Heart right ventricle (tissue), 16 donors: Measurements from ENCODE around the gene PCTP. TPM values are rescaled to one million over a fixed set of nuclear protein-coding genes. Genes with fewer than 3 reads are reported as not detected.

ENCODE experiments used
- ATAC-seq, 8 donors: fragments of 200-7000 bp; cut with Tn5 transposase; one replicate each; pipeline ENCODE4 v1.9.1; 2020; ENCODE audit warnings: mild to moderate bottlenecking in 8 of 8, moderate library complexity in 8 of 8, moderate number of reproducible peaks in 1 of 8
- DNase-seq, 2 donors: peaks; one replicate each; pipeline ENCODE4 v3.0.0-alpha.2; 2020
- H3K27ac ChIP-seq, 10 donors: fragments of 200-600 bp; sonication (generic) in 2 of 10; one replicate each; pipeline versions ENCODE4 v1.5.0 to v1.8.0; 2020 to 2022; ENCODE audit warnings: mild to moderate bottlenecking in 3 of 10
- H3K27me3 ChIP-seq, 7 donors: fragments of 200-600 bp; one replicate each; pipeline ENCODE4 v1.8.0; 2021 to 2022; ENCODE audit warnings: mild to moderate bottlenecking in 2 of 7
- H3K36me3 ChIP-seq, 9 donors: fragments of 200-600 bp; sonication (generic) in 1 of 9; one replicate each; pipeline versions ENCODE4 v1.5.0 to v1.8.0; 2020 to 2022; ENCODE audit warnings: mild to moderate bottlenecking in 2 of 9
- H3K4me1 ChIP-seq, 9 donors: fragments of 200-600 bp; sonication (generic) in 1 of 9; one replicate each; pipeline versions ENCODE4 v1.5.0 to v1.8.0; 2020 to 2022; ENCODE audit warnings: mild to moderate bottlenecking in 4 of 9
- H3K4me3 ChIP-seq, 10 donors: fragments of 200-600 bp; sonication (generic) in 2 of 10; one replicate each; pipeline versions ENCODE4 v1.5.0 to v1.8.0; 2020 to 2022; ENCODE audit warnings: mild to moderate bottlenecking in 7 of 10, moderate library complexity in 2 of 10
- H3K9me3 ChIP-seq, 11 donors: fragments of 200-600 bp in 10 of 11; sonication (generic) in 2 of 11; one replicate each; pipeline versions ENCODE4 v1.5.0 to v1.8.0; 2013 to 2022; ENCODE audit warnings: mild to moderate bottlenecking in 2 of 11, control low read depth in 1 of 11, moderate library complexity in 1 of 11
- WGBS, 2 donors: extraction: QIAGEN DNeasy Blood & Tissue Kit; methylation state at CpG; one replicate each; pipeline ENCODE4 v1.1.7; 2013; ENCODE audit warnings: inconsistent platforms in 1 of 2; 5-methylcytosine and 5-hydroxymethylcytosine counted together
- intact Hi-C, 10 donors: fragments of 100-400 bp; cut with DNase I; formaldehyde crosslinking; loops; one replicate each; pipeline versions ENCODE4 v1.11.1 to v1.14.2; 2022
- polyA plus RNA-seq, 2 donors: library from polyadenylated mRNA; stranded (reverse); fragments of 200-250 nt; gene quantifications; one replicate each; pipeline ENCODE4 v1.2.3, GENCODE V29; 2013
- total RNA-seq, 10 donors: library from RNA; stranded (reverse); fragmentation: NEBNext Ultra II Directional in 3 of 10; extraction: Animal tissue kit (Norgen Biotek cat#: 25700) in 3 of 10; gene quantifications; one replicate each; pipeline versions ENCODE4 v1.2.1 to v1.2.4, GENCODE V29; 2021 to 2023
- TF ChIP-seq, protein P1 (sequence below), 9 donors: fragments of 200-600 bp; sonication (generic) in 2 of 9; IDR thresholded peaks; one replicate each; pipeline versions ENCODE4 v1.5.0 to v1.8.0; 2021 to 2022; ENCODE audit warnings: antibody characterized with exemption in 9 of 9, mild to moderate bottlenecking in 5 of 9, moderate library complexity in 1 of 9
- donor health status: Arrhythmogenic right ventricular cardiomyopathy.
- donor health status: ischemic (EF 13 %, LVEDD 7.1; RV severe dilation, severe dysfunction).
- donor health status: healthy with polysubstance abuse.
- donor health status: DM: no; HTN: yes; CAD: no.
- donor health status: DM: no; HTN: no; CAD: no.
- donor health status: ischemic (EF 25% LVEDD 6.9; RV normal size, moderate dysfunction).
- donor health status: ischemic (EF 25% LVEDD 5.7; RV mildly dilated, moderate dysfunction).
- donor health status: healthy.
- donor health status: DM: yes; HTN: yes; CAD: no.
- donor health status: Ischemic cardiomyopathy.
- donor health status: ischemic (EF 35%, LVEDD 5.7; RV mildly dilated, moderate dysfunction).
- donor health status: nonischemic (EF 11% LVEDD 7.7; RV severe dilation, severe dysfunction).
- donor health status: DM: yes; HTN: yes; CAD: no.
- donor health status: PGD.
- donor health status: ischemic (EF 29% LVEDD 5.4; RV normal size, mild dysfunction).
- donor health status: nonischemic (EF 23%, LVEDD 6.1; RV moderate dilation, normal function).

PCTP gene
- total and polyA plus RNA-seq, 12 donors, result 11.8 to 23.3 (median 18.5) TPM

DNA sequence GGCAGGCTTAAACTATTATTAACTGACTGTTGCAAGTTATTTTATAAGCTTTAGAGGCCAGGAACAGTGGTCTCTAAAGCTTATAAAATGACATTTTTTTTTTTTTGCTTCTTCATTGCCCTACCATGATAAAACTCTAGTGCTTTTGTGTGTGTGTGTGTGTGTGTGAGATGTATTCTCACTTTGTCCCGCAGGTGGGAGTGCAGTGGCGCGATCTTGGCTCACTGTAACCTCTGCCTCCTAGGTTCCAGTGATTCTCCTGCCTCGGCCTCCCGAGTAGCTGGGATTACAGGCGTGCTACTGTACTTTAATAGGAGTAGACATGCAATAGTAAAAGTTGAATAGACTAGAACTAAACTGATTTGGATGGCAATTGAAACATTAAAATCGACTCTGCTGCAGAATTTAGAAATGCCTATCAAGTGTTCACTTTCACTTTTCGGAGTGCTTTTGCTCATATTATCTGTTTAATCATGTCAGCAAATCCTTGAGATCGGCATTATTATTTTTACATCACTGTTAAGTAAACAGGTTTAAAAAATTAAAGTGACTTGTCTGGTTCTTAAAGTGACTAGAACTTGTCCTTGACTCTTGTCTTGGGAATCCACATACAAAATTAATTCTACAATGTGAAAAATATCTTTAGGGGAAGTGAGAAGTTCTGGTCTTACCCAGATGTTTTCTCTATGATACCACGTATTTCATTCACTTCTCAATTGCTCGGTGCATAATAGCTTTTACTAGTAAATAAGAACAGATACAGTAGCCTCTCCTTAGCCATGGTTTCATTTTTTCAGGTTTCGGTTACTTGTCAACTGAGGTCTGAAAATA lies 8.4 kb upstream of the PCTP start:
- DNase-seq (no peak), ATAC-seq (no peak)
- Histone ChIP-seq H3K36me3 (no peaks in the 10 kb centered on the region), H3K4me1 (no peaks in the 10 kb centered on the region), H3K4me3 (no peak overlapping the region), H3K27ac (no peak overlapping the region), H3K9me3 (no peaks in the 10 kb centered on the region), H3K27me3 (no peaks in the 10 kb centered on the region)
- WGBS, 2 donors, result 80 to 92% methylated on average over 12 of the region's 12 CpGs
- TF ChIP-seq, protein P1, sequence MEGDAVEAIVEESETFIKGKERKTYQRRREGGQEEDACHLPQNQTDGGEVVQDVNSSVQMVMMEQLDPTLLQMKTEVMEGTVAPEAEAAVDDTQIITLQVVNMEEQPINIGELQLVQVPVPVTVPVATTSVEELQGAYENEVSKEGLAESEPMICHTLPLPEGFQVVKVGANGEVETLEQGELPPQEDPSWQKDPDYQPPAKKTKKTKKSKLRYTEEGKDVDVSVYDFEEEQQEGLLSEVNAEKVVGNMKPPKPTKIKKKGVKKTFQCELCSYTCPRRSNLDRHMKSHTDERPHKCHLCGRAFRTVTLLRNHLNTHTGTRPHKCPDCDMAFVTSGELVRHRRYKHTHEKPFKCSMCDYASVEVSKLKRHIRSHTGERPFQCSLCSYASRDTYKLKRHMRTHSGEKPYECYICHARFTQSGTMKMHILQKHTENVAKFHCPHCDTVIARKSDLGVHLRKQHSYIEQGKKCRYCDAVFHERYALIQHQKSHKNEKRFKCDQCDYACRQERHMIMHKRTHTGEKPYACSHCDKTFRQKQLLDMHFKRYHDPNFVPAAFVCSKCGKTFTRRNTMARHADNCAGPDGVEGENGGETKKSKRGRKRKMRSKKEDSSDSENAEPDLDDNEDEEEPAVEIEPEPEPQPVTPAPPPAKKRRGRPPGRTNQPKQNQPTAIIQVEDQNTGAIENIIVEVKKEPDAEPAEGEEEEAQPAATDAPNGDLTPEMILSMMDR (IDR thresholded peaks at IDR 0.05), result no peak
- intact Hi-C loops, result no loop called here

DNA sequence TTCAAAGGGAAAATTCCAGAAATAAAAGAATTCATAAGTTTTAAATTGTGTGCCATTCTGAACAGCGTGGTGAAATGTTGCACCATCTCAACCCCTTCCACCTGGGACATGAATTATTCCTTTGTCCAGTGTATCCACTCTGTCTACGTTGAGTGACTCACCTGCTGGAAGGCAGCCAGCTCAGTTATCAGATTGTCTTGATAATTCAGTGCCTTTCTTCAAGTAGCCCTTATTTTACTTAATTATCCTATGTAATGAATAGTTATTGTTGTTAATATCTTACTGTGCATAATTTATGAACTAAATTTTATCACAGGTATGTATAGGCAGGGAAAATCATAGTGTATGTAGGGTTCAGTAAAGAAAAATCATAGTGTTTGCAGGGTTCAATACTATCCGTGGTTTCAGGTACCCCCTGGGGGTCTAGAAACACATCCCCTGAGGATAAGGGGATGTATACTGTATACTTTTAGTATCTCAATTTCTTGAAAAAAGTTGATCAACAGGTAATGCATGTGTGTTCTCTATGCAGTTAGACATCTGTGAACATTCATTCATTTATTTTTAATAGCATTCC lies 7.7 kb upstream of the PCTP start:
- 57 to 72% methylated on average over 3 of the region's 3 CpGs for WGBS, 2 donors
- no peak for ATAC-seq
- Histone ChIP-seq H3K36me3 (no peaks in the 10 kb centered on the region), H3K27ac (no peak overlapping the region), H3K9me3 (no peaks in the 10 kb centered on the region), H3K4me1 (no peaks in the 10 kb centered on the region), H3K27me3 (no peaks in the 10 kb centered on the region), H3K4me3 (no peak overlapping the region)
- intact Hi-C loops, result no loop called here
- TF ChIP-seq, protein P1 (IDR thresholded peaks at IDR 0.05), result no peak
- DNase-seq, result no peak

DNA sequence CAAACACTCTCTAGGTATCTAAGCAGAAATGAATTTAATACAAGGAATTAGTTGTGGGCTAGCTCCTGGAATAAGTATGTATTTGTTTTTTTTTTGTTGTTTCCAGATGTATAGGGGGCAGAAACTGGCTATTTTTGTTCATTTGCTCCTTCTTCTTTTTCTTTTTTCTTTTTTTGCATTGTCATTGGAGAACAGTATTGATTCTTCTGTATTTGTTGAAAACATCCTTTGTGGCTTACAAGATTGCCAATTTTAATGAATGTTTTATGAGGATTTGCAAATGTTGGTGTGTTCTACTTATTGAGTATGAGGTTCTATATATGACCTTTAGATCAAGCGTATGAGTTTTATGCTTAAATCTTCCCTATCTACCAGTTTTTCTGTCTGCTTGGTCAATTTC lies 5.6 kb upstream of the PCTP start:
- TF ChIP-seq, protein P1 (IDR thresholded peaks at IDR 0.05), result no peak
- Histone ChIP-seq H3K27me3 (no peaks in the 10 kb centered on the region), H3K4me1 (no peaks in the 10 kb centered on the region), H3K36me3 (no peaks in the 10 kb centered on the region), H3K9me3 (no peaks in the 10 kb centered on the region), H3K27ac (no peak overlapping the region), H3K4me3 (no peak overlapping the region)
- WGBS, 2 donors, result 98 to 99% methylated on average over 1 of the region's 1 CpG
- intact Hi-C loops, result no loop called here
- ATAC-seq (no peak), DNase-seq (no peak)

DNA sequence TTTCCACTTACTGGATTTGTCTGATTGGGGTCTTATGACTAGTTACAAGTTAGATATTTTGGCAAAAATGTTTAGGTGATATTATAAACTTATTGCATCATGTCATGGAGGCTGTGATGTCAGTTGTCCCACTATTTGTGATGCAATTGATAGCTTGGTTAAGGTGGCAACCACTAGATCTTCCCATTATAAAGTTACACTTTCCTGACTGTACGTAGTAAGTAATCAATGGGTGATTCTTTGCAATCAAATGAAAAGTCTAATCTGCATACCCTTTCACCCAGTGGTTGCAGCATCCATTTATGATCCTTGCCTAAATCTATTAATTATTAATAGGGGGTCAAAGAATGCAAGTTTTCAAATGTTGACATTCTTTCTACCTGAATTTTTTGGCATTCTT lies 4.4 kb upstream of the PCTP start:
- ATAC-seq (no peak), DNase-seq (no peak)
- H3K4me1 ChIP-seq, result peaks cover 0 to 4% (median 3%) of the 10 kb centered on the region in 9 donors
- intact Hi-C loops, result no loop called here
- H3K27me3 ChIP-seq, result no peaks in the 10 kb centered on the region
- TF ChIP-seq, protein P1 (IDR thresholded peaks at IDR 0.05), result no peak
- WGBS, 2 donors, result 95 to 100% methylated on average over 1 of the region's 1 CpG
- no peak overlapping the region for H3K27ac ChIP-seq
- no peaks in the 10 kb centered on the region for H3K9me3 ChIP-seq
- H3K36me3 ChIP-seq, result no peaks in the 10 kb centered on the region
- no peak overlapping the region for H3K4me3 ChIP-seq
